Activated CD8-positive, alpha-beta memory T cell treated with anti-CD3 and anti-CD28 coated beads, Interleukin-2, amount 50 U/mL, for 24 hours (primary cell): ENCODE data around the gene ABTB2.

Source experiments
- DNase-seq: peaks from one replicate; pipeline ENCODE4 v3.0.0-alpha.2; 2020; ENCODE audit errors: extremely low read depth

The ABTB2 gene

GRCh38 chr11:34105957-34106504, 251.8 kb downstream of the ABTB2 start:
- peak; percentile 1 for DNase-seq

GRCh38 chr11:34105079-34105956, 252.5 kb downstream of the ABTB2 start, which contains the start of gene NAT10:
Gene NAT10, plus strand, starts transcription at chr11:34105629. Its CDS starts 2,597 bp downstream, at chr11:34108226.
- DNase-seq: peak; percentile 97

GRCh38 chr11:34104680-34105078, 253.1 kb downstream of the ABTB2 start:
- no peak for DNase-seq
